HG02884 (cell line): ENCODE measurements around the gene ASIC1.

Source experiments
- ATAC-seq: cut with Tn5 transposase; IDR thresholded peaks from one replicate; pipeline ENCODE4 v1.9.1; 2021; ENCODE audit warnings: mild to moderate bottlenecking, moderate library complexity; ENCODE audit not compliant: unreplicated experiment

ASIC1 gene

GRCh38 chr12:50060120-50060468, 2.7 kb downstream of the ASIC1 start:
- ATAC-seq: no peak

GRCh38 chr12:50061171-50061570, 3.8 kb downstream of the ASIC1 start:
- ATAC-seq: no peak

GRCh38 chr12:50061946-50062686, 4.7 kb downstream of the ASIC1 start:
- no peak for ATAC-seq

GRCh38 chr12:50062728-50063460, 5.5 kb downstream of the ASIC1 start:
- no peak for ATAC-seq

GRCh38 chr12:50065726-50066310, 8.4 kb downstream of the ASIC1 start:
- ATAC-seq: no peak

GRCh38 chr12:50066402-50066801, 9.0 kb downstream of the ASIC1 start:
- no peak for ATAC-seq

- ATAC-seq: no peak
Observed at GRCh38 chr12:50069069-50069468, 11.7 kb downstream of the ASIC1 start.

- ATAC-seq: no peak
Observed at GRCh38 chr12:50069539-50069938, 12.1 kb downstream of the ASIC1 start.

GRCh38 chr12:50070314-50071060, 13.1 kb downstream of the ASIC1 start:
- ATAC-seq: no peak

GRCh38 chr12:50072198-50072907, 15.0 kb downstream of the ASIC1 start:
- ATAC-seq: no peak

GRCh38 chr12:50073206-50073605, 15.8 kb downstream of the ASIC1 start:
- no peak for ATAC-seq

- no peak for ATAC-seq
Observed at GRCh38 chr12:50073712-50074111, 16.3 kb downstream of the ASIC1 start.

- peak; percentile 82 for ATAC-seq
Observed at GRCh38 chr12:50074936-50075807, 17.8 kb downstream of the ASIC1 start.

GRCh38 chr12:50075808-50076170, 18.4 kb downstream of the ASIC1 start:
- no peak for ATAC-seq

- no peak for ATAC-seq
Observed at GRCh38 chr12:50077099-50077498, 19.7 kb downstream of the ASIC1 start.

- ATAC-seq: no peak
Observed at GRCh38 chr12:50078281-50078680, 20.9 kb downstream of the ASIC1 start.

GRCh38 chr12:50079771-50080170, 22.4 kb downstream of the ASIC1 start:
- ATAC-seq: no peak

- no peak for ATAC-seq
Observed at GRCh38 chr12:50081096-50081808, 23.9 kb downstream of the ASIC1 start.

- no peak for ATAC-seq
Observed at GRCh38 chr12:50082644-50083043, 25.2 kb downstream of the ASIC1 start.
